HG03064 (cell line): ENCODE measurements around the gene KCNA1.

Source experiments
- ATAC-seq: cut with Tn5 transposase; IDR thresholded peaks from one replicate; pipeline ENCODE4 v1.9.1; 2021; ENCODE audit warnings: low read depth; ENCODE audit not compliant: unreplicated experiment

Gene KCNA1

DNA sequence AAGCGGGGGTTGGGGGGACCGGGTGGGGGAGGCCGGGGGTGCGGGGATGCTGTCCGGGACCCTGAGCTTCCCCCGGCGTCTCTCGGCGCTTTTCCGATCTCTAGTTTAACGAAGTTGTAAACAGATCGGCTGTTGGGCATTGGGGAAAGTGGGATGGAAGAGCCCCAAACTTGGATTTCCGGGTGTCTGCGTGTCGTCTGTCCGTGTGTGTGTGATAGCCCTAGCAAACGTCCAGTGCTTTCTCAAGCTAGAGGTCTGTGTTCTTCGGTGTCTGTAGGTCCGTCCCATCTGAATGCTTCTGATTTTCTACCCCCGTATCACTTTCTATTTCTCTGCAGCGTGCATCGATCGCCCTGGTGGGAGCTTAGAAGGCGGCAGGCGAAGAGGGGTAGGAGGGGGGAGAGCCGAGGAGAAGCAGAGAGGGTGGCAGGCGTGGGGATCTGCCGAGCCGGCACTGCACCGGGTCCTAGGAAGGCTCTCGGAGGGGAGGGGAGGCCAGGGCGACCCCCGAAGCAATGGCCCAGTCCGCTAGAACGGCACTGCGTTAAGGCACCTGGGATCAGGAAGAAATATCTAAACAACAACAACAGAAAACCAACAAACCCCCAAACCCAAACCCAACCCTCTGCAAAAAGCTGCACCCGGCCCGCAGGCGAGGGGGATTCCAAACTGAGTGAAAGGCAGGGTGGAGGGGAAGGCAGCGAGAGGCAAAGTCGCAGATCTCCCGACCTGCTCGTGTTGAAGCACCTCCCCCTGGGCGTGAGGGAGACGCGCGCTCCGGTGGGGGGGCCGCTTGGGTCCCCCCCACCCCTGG, 1.0 kb downstream of the KCNA1 start:
- no peak for ATAC-seq

- ATAC-seq, result no peak
These were observed 1.8 kb downstream of the KCNA1 start for GRCh38 chr12:4911316-4911994.

- ATAC-seq, result no peak
These were observed 5.0 kb downstream of the KCNA1 start for GRCh38 chr12:4914720-4915119.

- no peak for ATAC-seq
These were observed 6.0 kb downstream of the KCNA1 start for GRCh38 chr12:4915752-4916151.

- no peak for ATAC-seq
These were observed 9.4 kb downstream of the KCNA1 start for GRCh38 chr12:4918950-4919660.

DNA sequence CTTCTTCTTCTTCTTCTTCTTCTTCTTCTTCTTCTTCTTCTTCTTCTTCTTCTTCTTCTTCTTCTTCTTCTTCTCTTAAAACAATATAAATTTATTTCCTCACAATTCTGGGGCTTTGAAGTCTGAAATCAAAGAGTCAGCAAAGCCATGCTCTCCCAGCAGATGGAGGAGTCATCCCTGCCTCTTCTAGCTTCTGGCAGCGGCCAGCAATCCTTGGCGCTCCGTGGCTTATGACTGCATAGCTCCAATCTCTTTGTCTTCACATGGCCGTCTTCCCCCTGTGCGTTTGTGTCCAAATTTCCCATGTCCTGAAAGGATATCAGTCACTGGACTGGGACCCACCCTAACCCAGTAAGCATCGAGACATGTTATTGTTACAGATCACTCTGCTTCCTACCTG, 22.9 kb downstream of the KCNA1 start:
- no peak for ATAC-seq

- no peak for ATAC-seq
These were observed 23.7 kb downstream of the KCNA1 start for GRCh38 chr12:4933411-4933810.

- ATAC-seq, result no peak
These were observed 24.8 kb downstream of the KCNA1 start for GRCh38 chr12:4934407-4935035.

GRCh38 chr12:4938900-4939299, 29.2 kb downstream of the KCNA1 start:
- ATAC-seq, result no peak

GRCh38 chr12:4939418-4940023, 29.8 kb downstream of the KCNA1 start:
- ATAC-seq, result no peak

- ATAC-seq, result peak; percentile 82
These were observed 33.6 kb downstream of the KCNA1 start for GRCh38 chr12:4943067-4943937.

DNA sequence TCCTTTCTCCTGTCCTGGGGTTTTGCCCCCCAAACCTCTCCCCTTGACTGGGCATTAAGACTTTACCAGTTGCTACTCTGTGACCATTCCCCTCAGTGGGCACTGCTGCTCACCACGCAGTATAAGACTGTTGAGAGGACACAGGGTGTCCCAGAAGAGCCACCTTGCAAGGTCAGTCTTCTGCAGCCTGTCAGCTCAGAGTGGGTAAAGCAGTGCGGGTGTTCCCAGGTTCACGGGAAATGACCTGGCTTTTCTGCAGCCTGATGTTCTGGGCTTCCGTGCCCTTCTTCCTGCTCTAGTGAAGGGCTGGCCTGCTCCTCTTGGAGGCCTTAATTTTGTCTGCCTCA, 34.2 kb downstream of the KCNA1 start:
- ATAC-seq, result no peak

DNA sequence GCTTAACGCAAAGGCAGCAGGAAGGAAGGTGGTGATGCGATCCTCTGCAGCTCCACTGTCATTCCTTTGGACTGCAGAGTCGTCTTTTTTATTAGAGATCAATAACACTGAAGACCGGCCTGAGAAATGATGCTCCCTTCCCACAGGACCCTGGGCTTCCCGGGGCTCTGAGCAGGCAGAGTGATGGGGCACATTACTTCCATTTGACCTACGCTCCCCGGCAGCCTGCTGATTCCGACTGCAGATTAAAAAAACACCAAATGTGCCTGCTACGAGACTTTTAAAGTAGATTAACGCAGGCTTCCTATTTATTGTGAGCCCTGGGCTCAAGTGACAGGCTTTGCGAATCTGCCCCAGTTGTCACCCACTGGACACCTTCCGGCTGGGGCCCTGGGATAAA, 37.5 kb downstream of the KCNA1 start:
- no peak for ATAC-seq

- no peak for ATAC-seq
These were observed 41.4 kb downstream of the KCNA1 start for GRCh38 chr12:4951083-4951482.

DNA sequence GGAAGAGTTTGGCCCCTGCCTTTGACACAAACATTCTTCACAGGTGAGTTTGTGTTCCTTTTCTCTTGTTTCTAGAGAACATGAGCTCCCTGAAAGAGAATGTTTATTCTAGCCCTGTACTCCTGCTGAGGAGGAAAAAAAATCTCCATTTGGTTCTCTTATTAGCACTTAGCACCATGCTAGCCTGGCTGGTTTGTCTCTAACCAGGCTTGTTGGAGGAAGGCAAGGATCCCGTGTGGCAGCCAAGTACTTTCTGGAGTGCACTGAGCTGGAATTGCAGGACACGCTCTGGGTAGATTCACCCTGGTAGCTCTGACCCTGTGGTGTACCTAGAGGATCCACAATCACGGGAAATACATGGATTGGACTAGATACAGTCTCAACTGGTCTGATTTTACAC, 41.9 kb downstream of the KCNA1 start:
- no peak for ATAC-seq

GRCh38 chr12:4954621-4955354, 45.1 kb downstream of the KCNA1 start:
- no peak for ATAC-seq

DNA sequence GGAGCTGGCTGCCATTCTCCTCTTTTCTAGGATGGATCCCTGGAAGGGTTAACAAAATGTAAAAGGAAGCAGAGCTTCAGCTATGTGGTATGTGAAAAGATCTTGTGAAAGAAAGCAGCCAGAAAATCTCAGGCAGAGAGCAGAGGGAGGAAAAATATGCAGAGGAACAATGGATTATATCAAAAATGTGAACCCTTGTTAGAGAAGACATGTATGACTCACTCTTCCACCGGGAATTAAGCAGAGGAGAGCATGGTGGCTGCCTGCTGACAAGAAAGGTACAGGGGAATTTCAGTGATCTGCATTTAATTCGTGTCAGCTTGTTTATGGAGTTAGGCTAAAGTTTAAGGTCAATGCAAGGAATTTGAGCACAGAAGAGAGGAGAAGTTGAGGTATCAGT, 46.3 kb downstream of the KCNA1 start:
- no peak for ATAC-seq

DNA sequence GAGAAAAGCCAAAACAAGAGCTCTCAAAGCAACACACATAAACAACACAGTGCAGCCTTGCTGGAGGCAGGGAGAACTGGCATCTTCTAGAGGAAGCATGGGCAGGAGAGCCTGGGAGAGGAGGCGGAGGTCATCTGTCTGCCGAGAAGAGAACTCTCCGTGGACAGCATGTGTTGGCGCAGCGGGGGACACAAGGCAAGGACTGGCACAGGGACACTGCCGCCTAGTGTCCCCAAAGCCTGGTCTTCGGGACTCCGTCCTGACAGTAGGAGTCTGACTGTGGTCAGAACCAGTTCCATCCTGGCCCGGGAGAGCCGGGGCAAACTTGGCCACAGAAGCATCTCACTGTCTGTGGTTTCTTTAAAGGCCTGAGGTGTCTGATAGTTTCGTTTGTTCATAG, 47.3 kb downstream of the KCNA1 start:
- ATAC-seq, result no peak

DNA sequence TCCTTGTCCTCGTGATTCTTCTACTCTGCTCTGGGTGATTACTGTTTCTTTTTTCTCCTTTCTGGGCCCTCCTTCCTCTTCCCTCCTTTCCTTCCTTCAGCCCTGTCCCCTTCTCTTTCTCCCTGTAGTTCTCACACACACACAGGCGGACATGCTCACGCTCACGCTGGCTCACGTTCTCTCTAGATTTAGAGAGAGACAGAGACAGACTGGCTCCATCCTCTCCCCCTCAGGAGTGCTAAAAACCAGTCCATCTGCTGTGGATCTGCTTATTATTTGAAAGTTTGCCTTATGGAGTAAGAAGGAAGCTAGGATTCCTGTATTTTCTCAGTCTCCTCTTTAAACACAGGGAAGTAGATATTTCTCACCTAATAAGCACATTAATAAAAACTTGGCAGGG, 48.1 kb downstream of the KCNA1 start:
- no peak for ATAC-seq
